H54 (cell line): ENCODE results near the gene ADGRD1.

Experiments used
- DNase-seq: peaks from one replicate; pipeline ENCODE4 v3.0.0; 2011; ENCODE audit warnings: low spot score, mixed read lengths; ENCODE audit not compliant: insufficient read length
- FAIRE-seq: peaks from 3 replicates; lab custom pipeline; 2011; peaks lifted over from hg19 to GRCh38; lab: Jason Lieb, UNC
- POLR2A ChIP-seq: IDR thresholded peaks from 2 replicates; pipeline ENCODE4 v1.6.1; 2011; ENCODE audit warnings: low read depth, mild to moderate bottlenecking, low read length

Gene ADGRD1

DNA sequence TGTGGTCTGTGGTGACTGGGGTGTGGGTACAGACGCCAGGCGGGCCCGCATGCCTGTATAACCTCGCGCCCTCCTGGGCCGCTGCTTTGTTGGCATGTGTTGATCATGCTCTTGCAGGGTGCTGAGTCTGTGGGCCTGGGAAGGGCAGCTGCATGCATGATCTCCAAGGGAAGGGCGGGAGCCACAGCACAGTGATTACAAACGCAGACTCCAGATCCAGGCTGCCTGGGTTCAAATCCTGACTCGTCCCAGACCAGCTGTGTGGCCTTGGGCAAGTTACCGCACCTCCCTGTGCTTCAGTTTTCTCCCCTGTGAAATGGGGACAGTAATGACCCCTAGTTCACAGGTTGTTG lies 24.0 kb downstream of the ADGRD1 start:
- FAIRE-seq (no peak), DNase-seq (no peak)
- TF ChIP-seq POLR2A: no peak

DNA sequence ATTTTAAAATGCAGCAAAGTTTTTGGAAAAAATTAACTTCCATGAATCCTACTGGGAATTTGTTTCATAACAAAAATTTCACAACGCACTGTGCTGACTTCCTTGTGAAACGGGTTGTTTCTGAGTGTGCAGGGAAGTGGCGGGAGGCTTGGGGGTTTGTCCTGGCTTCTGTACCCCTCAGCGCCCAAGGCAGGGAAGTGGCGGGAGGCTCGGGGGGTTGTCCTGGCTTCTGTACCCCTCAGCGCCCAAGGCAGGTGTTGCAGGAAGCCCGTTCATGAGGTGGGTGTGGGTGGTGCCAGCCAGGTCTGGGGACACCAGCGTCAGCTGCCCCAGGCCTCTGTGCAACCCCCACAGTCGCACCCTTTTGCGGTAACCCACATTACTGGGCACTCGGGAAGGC lies 25.1 kb downstream of the ADGRD1 start:
- no peak for FAIRE-seq

DNA sequence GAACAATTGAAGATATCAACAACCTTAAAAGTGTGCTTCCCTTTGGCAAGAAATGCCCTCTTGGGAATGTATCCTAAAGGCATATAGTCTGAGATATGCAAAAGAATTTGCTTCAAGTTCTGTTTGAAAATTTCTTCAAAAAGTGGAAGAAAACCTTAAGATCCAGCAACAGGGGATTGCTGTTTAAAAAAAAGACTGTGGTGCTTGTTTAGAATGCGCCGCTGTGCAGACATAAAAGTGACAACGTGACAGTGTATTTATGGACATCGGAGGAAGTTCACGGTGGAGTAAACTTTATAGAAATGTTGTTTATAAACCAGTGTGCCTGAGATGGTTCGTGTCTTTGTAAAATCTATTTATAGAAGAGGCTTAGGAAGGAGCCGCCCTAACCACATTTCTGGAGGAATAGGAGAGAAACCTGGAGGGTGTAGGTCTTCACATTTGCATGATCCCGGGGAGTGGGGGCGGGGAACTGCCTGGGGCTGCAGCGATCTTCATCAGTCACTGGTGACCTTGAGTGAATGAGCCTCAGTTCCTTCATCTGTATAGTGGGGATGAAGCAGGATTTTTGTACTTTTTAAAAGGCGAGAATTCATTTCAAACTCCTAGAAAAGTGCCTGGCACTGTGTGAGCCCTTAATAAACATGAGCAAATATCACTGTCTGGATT lies 27.5 kb downstream of the ADGRD1 start:
- DNase-seq: no peak
- no peak for FAIRE-seq
- TF ChIP-seq POLR2A: no peak

More for the DNA sequence above, 25.1 kb downstream of the ADGRD1 start:
- no peak for DNase-seq
- TF ChIP-seq POLR2A: no peak

DNA sequence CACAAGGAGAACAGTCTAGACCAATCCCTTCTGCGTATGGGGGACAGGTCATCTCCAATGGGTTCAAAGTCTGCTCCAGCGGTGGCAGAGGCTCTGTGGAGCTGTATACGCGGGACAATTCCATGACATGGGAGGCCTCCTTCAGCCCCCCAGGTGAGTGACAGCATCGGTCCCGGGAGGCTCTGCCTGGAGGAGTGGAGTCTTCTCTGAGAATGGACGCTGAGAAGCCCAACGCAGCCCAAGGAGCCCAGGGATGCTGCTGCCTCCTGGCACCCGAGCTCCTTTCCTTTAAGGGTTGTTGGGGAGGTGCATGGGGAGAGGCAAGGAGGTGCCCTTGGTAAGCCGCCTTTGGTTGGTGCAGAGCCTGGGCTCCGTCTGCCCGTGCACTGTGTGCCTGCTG lies 28.2 kb downstream of the ADGRD1 start:
- no peak for DNase-seq
- no peak for TF ChIP-seq POLR2A
- FAIRE-seq: no peak

DNA sequence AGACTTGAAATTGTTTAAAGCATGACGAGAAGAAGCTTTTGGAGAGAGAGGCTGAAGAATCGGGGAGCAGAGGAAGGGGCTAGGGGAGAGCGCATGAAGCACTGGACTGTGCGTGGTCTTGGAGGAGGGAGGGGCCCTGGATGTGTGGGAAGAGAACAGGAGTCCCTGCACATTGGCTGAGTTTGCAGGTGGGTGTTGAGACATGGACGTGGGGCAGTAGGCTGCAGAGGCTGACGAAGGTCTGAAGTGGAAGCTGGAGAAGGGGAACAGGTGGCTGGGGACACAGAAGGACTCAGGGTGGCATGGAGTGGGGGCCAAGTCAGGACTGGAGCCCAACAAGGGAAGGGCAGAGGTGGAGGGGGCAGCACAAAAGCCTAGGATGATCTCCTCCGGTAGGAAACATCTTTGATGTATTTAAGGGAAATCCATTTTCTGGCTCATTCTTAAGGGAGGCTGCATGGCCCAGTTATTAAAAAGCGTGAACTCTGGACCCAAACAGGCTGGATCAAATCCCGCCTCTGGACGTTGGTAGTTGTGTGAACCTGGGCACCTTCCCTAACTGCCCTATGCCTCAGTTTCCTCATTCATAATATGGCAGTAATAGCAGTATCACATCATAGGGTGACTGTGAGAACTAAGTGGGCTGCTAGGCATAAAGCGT lies 29.0 kb downstream of the ADGRD1 start:
- FAIRE-seq: no peak
- DNase-seq: no peak
- no peak for TF ChIP-seq POLR2A

DNA sequence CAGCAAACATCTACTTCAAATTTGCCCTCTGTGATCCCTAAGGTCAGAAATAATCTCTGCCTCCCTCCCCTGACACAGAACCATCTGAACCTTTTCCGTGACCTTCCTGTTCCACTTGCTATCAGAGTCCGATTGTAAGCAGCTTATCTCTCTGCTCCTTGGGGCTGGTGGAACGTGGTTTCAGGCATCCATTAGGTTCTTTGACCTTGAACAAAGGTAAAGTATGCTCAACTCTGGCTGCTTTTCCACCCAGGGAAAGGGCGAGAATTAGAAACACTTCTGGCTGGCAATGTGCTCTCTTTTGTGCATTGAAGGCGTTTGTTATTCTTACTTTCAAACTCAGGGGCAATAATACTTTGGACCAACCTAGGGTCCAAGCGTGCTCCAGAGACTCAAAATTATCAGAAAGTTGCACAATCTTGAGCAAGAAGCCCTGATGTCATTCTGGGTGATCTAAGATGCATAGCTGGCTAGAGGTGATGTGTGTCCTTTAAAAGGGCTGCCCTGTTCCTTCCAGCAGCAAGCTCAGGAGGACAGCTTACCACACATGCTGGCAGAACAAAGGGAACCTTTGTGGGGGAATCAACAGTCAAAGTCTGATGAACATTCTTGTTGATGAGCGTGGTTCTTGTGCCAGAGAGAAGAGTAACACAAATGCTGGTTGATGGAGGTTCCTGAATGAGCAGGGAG lies 29.8 kb downstream of the ADGRD1 start:
- TF ChIP-seq POLR2A: no peak
- FAIRE-seq (no peak), DNase-seq (no peak)

DNA sequence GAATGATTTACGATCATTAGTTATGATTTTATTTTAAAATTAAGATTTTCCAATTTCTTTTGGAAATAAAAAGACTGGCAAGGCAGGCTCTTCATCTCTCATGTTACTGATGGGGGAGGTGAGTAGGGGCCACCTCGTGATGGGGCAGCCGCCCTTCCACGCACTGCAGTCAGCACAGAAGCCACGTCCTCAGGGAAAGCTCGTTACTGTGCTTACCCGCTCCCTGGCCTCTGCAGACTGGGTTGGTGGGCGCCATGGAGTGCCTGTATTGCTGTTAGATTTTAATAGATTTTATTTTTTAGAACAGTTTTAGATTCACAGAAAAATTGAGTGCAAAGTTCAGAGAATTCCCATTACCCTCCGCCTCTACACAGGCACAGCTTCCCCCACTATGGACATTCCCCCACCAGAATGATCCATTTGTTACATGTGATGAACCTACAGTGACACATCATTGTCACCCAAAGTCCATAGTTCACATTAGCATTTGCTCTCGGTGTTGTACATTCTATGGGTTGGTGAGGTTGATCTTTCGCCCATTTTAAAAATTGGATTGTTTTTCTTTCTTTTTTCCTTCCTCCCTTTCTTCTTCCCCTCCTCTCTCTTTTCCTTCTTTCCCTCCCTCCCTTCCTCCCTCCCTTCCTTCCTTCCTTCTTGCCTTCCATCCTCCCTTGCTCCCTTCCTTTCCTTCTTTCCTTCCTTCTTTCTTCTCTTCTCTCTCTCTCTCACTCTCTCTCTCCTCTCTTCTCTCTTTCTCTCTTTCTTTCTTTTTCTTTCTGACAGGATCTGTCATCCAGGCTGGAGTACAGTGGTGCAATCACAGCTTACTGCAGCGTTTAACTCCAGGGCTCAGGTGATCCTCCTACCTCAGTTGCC lies 30.7 kb downstream of the ADGRD1 start:
- DNase-seq (no peak), FAIRE-seq (no peak)
- TF ChIP-seq POLR2A: no peak

DNA sequence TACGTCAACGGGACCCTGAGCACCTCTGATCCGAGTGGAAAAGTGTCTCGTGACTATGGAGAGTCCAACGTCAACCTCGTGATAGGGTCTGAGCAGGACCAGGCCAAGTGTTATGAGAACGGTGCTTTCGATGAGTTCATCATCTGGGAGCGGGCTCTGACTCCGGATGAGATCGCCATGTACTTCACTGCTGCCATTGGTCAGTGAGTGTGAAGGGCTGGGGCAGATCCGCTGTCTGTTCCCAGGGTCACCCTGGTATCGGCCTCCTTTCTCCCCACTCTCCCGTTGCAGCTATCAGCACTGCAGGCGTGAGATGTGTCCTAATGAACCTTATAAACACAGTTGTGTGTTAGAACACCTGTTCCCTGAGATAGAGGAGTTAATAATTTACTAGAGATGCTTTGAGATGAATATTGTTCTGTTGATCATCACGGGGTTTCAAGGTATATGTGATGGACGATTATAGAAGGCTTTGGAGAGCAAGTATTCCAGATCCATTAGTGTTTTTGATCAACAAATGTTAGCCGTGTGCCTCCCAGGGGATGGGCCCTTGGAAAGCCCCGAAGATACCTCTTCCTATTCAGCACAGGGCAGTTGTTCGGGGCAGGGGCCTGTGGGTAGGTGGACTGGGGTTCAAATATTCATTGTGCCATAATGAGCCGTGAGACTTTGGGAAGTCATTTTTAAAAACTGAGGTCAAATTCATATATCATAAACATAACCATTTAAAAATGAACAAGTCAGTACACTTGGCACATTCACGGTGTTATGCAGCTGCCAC lies 33.6 kb downstream of the ADGRD1 start:
- no peak for TF ChIP-seq POLR2A
- DNase-seq (no peak), FAIRE-seq (no peak)

DNA sequence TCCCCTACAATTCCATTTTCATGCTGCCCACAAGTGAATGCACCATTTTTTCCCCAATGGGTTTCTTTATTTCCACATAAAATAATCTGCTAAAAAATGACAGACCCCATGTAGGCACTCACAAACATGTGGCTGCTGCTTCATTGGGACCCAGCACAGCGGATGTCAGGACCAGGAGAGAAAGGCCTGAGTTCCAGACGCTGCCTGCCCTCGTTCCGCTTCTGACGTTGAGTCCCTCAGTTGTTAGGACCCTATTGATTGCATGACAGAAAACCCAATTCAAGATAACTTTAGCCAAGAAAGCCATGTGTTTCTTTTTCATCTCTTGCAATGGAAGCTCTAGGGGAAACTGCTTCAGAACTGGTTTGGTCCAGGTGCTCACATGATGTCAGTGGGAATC lies 34.6 kb downstream of the ADGRD1 start:
- DNase-seq (no peak), FAIRE-seq (no peak)
- TF ChIP-seq POLR2A: no peak

DNA sequence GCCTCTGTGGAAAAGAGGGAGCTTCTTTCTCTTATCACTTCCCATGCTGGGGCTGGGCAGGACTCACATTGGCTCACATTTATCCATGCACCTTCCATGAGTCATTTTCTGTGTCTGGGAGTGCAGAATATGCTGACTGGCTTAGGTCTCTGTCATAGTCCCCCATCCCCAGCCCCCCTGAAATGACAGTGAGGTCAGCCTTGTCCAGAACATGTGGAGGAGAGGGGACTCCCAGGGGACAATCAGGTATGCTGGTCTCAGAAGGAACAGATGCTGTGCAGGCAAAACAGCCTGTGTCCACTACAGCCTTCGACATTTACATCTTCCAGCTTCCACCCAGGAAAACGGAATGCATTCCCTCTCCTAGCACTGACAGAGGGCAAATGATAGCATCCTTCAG lies 35.0 kb downstream of the ADGRD1 start:
- TF ChIP-seq POLR2A: no peak
- no peak for FAIRE-seq
- DNase-seq: no peak

DNA sequence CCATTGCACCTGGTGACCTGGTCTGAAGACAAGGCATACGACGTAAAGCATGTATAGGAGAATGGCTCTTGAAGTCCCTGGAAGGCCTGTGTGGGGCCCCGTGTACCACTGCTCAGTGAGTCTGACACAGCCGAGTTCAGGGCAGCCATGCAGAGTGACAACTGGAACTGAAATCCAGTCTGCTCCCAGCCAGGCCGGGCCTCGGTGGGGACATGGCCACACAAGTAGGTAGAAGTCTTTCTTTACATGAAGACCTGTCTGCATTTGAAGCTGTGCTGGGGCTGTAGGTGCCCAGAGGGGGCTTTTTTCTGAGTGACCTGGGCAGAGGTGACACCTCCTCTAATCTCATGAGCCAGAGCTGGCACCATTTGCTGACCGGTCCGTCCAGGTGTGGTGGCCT lies 35.7 kb downstream of the ADGRD1 start:
- no peak for FAIRE-seq
- TF ChIP-seq POLR2A: no peak
- no peak for DNase-seq

DNA sequence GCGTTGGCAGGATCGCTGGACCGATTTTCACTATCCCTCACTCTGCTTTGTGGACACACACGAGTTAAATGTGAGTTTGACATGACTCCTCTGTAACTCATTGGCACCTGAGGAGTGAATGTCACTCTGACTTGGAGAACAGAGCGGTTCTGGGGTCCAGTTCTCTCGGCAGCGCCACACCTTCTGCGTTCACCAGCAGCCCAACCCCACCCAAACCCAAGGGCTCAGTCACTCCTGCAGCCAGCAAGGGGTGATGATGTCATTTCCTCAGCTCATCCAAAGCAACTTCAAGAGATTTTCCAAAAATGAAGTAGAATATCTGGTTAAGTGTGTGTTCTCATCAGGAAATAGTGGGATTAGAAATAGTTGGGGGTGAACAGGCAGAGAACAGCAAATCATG lies 36.3 kb downstream of the ADGRD1 start:
- FAIRE-seq (no peak), DNase-seq (no peak)
- no peak for TF ChIP-seq POLR2A

DNA sequence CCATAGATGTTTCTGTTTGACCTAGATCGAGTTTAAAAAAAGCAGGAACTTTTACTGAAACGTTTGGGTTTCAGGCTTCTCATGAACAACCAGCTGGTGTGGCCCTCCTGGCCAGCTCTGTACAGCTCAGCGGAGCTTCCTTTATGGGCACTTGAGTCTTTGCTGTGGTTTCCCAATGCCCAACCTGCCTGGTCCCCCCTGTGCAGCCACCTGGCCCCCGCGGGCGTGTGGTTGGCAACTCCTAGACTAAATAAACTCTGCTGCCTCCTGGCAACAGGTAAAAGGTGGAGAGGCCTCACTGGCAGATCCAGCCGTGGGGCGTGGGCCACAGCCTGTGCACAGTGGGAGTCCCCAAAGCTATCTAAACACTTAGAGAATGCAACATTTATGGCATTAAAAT lies 38.7 kb downstream of the ADGRD1 start:
- no peak for TF ChIP-seq POLR2A
- DNase-seq (no peak), FAIRE-seq (no peak)
